Measurements from ENCODE around the gene PAQR8. TPM values are rescaled to one million over a fixed set of nuclear protein-coding genes. Genes with fewer than 3 reads are reported as not detected.

PAQR8 gene
- total and polyA plus RNA-seq, 4 donors: 0.43 to 3.3 (median 0.74) TPM

DNA sequence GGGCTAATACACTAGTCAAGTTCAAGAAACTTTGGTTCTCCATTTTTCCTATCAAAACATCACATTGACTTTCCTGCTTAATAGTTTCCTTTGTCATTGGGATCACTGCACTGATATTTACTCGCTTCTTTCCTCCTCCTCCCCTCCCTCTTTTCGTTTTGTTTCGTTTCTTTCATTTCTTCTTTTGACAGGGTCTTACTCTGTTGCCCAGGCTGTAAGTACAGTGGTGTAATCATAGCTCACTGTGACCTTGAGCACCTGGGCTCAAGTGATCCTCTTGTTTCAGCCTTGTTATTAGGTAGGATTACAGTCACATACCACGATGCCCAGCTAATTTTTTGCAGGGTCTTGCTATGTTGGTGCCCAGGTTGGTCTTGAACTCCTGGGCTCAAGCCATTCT, 12.3 kb downstream of the PAQR8 start:
- H3K4me3 ChIP-seq (ENCODE audit: low read depth in 1 of 3, low read length in 3 of 3): no peak overlapping the region
- H3K9me3 ChIP-seq (ENCODE audit: control insufficient read depth in 4 of 4, low read length in 3 of 4): no peaks in the 10 kb centered on the region
- no peak overlapping the region for H3K9ac ChIP-seq (ENCODE audit: low read depth in 1 of 2, low read length in 2 of 2)
- 95% methylated on average over 4 of the region's 4 CpGs for WGBS
- no peak for DNase-seq (ENCODE audit: low spot score)
- H3K27me3 ChIP-seq (ENCODE audit: control insufficient read depth in 4 of 4, insufficient read depth in 4 of 4, low read length in 3 of 4): no peaks in the 10 kb centered on the region
- TF ChIP-seq HNF4A (conservative IDR thresholded peaks at IDR 0.05): no peak
- no peak for TF ChIP-seq TAF1 (conservative IDR thresholded peaks at IDR 0.05)
- TF ChIP-seq RAD21 (IDR thresholded peaks at IDR 0.05): no peak
- TF ChIP-seq, protein P1, sequence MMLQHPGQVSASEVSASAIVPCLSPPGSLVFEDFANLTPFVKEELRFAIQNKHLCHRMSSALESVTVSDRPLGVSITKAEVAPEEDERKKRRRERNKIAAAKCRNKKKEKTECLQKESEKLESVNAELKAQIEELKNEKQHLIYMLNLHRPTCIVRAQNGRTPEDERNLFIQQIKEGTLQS (IDR thresholded peaks at IDR 0.05): no peak
- TF ChIP-seq YY1 (IDR thresholded peaks at IDR 0.05): no peak
- TF ChIP-seq GABPA (IDR thresholded peaks at IDR 0.05 in 1 of 2, conservative IDR thresholded peaks at IDR 0.05 in 1 of 2): no peak
- no peak for TF ChIP-seq FOXA1 (IDR thresholded peaks at IDR 0.05)
- no peak for TF ChIP-seq JUND (IDR thresholded peaks at IDR 0.05)
- TF ChIP-seq, protein P2, sequence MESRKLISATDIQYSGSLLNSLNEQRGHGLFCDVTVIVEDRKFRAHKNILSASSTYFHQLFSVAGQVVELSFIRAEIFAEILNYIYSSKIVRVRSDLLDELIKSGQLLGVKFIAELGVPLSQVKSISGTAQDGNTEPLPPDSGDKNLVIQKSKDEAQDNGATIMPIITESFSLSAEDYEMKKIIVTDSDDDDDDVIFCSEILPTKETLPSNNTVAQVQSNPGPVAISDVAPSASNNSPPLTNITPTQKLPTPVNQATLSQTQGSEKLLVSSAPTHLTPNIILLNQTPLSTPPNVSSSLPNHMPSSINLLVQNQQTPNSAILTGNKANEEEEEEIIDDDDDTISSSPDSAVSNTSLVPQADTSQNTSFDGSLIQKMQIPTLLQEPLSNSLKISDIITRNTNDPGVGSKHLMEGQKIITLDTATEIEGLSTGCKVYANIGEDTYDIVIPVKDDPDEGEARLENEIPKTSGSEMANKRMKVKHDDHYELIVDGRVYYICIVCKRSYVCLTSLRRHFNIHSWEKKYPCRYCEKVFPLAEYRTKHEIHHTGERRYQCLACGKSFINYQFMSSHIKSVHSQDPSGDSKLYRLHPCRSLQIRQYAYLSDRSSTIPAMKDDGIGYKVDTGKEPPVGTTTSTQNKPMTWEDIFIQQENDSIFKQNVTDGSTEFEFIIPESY (IDR thresholded peaks at IDR 0.05): no peak
- TF ChIP-seq, protein P3, sequence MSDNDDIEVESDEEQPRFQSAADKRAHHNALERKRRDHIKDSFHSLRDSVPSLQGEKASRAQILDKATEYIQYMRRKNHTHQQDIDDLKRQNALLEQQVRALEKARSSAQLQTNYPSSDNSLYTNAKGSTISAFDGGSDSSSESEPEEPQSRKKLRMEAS (IDR thresholded peaks at IDR 0.05): no peak
- TF ChIP-seq, protein P4, sequence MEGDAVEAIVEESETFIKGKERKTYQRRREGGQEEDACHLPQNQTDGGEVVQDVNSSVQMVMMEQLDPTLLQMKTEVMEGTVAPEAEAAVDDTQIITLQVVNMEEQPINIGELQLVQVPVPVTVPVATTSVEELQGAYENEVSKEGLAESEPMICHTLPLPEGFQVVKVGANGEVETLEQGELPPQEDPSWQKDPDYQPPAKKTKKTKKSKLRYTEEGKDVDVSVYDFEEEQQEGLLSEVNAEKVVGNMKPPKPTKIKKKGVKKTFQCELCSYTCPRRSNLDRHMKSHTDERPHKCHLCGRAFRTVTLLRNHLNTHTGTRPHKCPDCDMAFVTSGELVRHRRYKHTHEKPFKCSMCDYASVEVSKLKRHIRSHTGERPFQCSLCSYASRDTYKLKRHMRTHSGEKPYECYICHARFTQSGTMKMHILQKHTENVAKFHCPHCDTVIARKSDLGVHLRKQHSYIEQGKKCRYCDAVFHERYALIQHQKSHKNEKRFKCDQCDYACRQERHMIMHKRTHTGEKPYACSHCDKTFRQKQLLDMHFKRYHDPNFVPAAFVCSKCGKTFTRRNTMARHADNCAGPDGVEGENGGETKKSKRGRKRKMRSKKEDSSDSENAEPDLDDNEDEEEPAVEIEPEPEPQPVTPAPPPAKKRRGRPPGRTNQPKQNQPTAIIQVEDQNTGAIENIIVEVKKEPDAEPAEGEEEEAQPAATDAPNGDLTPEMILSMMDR (IDR thresholded peaks at IDR 0.05; ENCODE audit: low read depth, low read length, missing input control): no peak
- TF ChIP-seq SP1 (IDR thresholded peaks at IDR 0.05): no peak
- no peak for TF ChIP-seq RXRA (IDR thresholded peaks at IDR 0.05)
- TF ChIP-seq HNF4G (IDR thresholded peaks at IDR 0.05): no peak
- no peak overlapping the region for H3K27ac ChIP-seq (ENCODE audit: low read depth in 1 of 2, low read length in 2 of 2)
- H3K36me3 ChIP-seq (ENCODE audit: control insufficient read depth in 4 of 4, insufficient read depth in 3 of 4, low read depth in 1 of 4, low read length in 3 of 4): no peaks in the 10 kb centered on the region
- H3K4me1 ChIP-seq (ENCODE audit: control insufficient read depth in 4 of 4, insufficient read depth in 4 of 4, low read length in 3 of 4): peaks cover 4 to 13% (median 7%) of the 10 kb centered on the region in 4 donors

DNA sequence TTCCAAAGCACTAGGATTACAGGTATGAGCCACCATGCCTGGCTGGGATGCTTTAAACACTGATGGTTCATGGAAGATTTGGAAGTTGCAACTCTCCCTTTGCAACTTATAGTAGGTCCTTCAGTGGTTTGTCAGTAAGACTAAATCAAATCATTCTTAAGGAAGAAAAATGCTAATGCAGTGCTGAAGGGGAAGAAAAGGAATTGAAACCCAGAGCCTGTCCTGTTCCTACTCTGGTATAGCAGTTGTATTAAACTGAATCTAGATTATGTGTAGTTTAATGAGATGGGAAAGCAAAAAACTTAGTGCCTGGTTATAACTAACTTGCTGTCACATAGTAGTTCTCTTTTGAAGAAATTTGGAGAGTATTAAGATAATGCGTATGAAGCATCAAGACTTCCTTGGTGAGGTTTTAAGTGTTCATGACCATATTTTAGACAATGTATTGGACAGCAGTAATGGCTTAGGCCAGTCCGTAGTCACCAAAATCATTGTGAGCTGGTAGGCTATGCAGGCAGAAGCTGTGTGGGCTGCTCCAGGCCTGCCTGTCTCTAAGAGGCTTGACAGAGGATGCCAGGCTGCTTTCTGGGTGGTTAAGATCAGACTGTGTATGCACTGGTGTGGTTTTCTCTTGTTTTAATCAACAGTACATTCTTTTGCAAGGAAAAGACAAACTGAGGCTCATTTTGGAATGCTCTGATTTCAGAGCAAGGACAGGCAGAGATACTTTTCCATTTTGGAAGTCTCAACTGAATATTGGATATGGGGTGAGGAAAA, 14.0 kb downstream of the PAQR8 start:
- Histone ChIP-seq H3K4me1 (ENCODE audit: control insufficient read depth in 4 of 4, insufficient read depth in 4 of 4, low read length in 3 of 4) (peaks cover 4 to 8% (median 7%) of the 10 kb centered on the region in 4 donors), H3K9me3 (ENCODE audit: control insufficient read depth in 4 of 4, low read length in 3 of 4) (no peaks in the 10 kb centered on the region), H3K9ac (ENCODE audit: low read depth in 1 of 2, low read length in 2 of 2) (no peak overlapping the region), H3K27ac (ENCODE audit: low read depth in 1 of 2, low read length in 2 of 2) (no peak overlapping the region), H3K4me3 (ENCODE audit: low read depth in 1 of 3, low read length in 3 of 3) (no peak overlapping the region), H3K36me3 (ENCODE audit: control insufficient read depth in 4 of 4, insufficient read depth in 3 of 4, low read depth in 1 of 4, low read length in 3 of 4) (no peaks in the 10 kb centered on the region), H3K27me3 (ENCODE audit: control insufficient read depth in 4 of 4, insufficient read depth in 4 of 4, low read length in 3 of 4) (no peaks in the 10 kb centered on the region)
- no peak for DNase-seq (ENCODE audit: low spot score)
- WGBS: 96% methylated on average over 2 of the region's 2 CpGs
- TF ChIP-seq JUND (IDR thresholded peaks at IDR 0.05) (no peak), TAF1 (conservative IDR thresholded peaks at IDR 0.05) (no peak), RXRA (IDR thresholded peaks at IDR 0.05) (no peak), GABPA (IDR thresholded peaks at IDR 0.05 in 1 of 2, conservative IDR thresholded peaks at IDR 0.05 in 1 of 2) (no peak), HNF4A (conservative IDR thresholded peaks at IDR 0.05) (no peak), EGR1 (IDR thresholded peaks at IDR 0.05; ENCODE audit: low read depth in 2 of 2) (no peak), HNF4G (IDR thresholded peaks at IDR 0.05) (no peak), NR2F2 (IDR thresholded peaks at IDR 0.05) (no peak)
- TF ChIP-seq, protein P1 (IDR thresholded peaks at IDR 0.05): no peak
- TF ChIP-seq, protein P2 (IDR thresholded peaks at IDR 0.05): no peak
- TF ChIP-seq, protein P5, sequence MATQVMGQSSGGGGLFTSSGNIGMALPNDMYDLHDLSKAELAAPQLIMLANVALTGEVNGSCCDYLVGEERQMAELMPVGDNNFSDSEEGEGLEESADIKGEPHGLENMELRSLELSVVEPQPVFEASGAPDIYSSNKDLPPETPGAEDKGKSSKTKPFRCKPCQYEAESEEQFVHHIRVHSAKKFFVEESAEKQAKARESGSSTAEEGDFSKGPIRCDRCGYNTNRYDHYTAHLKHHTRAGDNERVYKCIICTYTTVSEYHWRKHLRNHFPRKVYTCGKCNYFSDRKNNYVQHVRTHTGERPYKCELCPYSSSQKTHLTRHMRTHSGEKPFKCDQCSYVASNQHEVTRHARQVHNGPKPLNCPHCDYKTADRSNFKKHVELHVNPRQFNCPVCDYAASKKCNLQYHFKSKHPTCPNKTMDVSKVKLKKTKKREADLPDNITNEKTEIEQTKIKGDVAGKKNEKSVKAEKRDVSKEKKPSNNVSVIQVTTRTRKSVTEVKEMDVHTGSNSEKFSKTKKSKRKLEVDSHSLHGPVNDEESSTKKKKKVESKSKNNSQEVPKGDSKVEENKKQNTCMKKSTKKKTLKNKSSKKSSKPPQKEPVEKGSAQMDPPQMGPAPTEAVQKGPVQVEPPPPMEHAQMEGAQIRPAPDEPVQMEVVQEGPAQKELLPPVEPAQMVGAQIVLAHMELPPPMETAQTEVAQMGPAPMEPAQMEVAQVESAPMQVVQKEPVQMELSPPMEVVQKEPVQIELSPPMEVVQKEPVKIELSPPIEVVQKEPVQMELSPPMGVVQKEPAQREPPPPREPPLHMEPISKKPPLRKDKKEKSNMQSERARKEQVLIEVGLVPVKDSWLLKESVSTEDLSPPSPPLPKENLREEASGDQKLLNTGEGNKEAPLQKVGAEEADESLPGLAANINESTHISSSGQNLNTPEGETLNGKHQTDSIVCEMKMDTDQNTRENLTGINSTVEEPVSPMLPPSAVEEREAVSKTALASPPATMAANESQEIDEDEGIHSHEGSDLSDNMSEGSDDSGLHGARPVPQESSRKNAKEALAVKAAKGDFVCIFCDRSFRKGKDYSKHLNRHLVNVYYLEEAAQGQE (IDR thresholded peaks at IDR 0.05): no peak
- TF ChIP-seq, protein P3 (IDR thresholded peaks at IDR 0.05): no peak

All from liver (tissue), 9 donors.